ENCODE results near the gene PFKM.
A peak's percentile ranks its signal among the peaks of the same experiment; 100 is the strongest.

PFKM gene

GRCh38 chr12:48189331-48190125 is 70.4 kb downstream of the PFKM start:
- peak; percentile 78 for DNase-seq

- no peak for DNase-seq
Measured at GRCh38 chr12:48191096-48191495, 71.9 kb downstream of the PFKM start.

GRCh38 chr12:48192861-48193260 is 73.7 kb downstream of the PFKM start:
- no peak for DNase-seq

- no peak for DNase-seq
Measured at GRCh38 chr12:48193623-48194022, 74.5 kb downstream of the PFKM start.

GRCh38 chr12:48194799-48195201 is 75.6 kb downstream of the PFKM start:
- no peak for DNase-seq

Measured in stimulated activated CD4-positive, alpha-beta T cell treated with anti-CD3 and anti-CD28 coated beads, Interleukin-15, amount 100 ng/mL, for 24 hours (primary cell).